ENCODE data around the gene PLBD1. TPM values are rescaled to one million over a fixed set of nuclear protein-coding genes. Genes with fewer than 3 reads are reported as not detected.

The PLBD1 gene
- polyA plus RNA-seq, 1 donor (not counting 4 experiments of a cell fraction or from before 2014, with no cell fraction given): 7.2 TPM

DNA sequence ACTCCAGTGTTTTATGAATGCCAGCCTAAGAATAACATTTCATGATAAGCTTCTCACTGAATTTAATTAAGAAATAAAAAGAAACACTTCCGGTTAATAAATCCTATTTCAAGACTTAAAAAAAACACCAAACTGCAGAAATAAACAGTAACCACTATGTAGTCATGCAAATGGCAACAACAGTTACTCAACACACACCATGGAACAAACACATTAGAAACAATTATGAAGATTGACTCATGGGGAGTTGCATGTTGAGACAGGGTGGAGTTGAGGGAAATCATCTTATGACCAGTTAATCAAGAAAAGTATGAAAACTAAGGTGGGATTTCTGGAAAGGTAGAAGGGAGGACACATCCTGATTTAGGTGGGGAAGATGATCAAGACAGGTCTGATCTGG, 52.7 kb downstream of the PLBD1 start:
- no peak for TF ChIP-seq EZH2 (IDR thresholded peaks at IDR 0.05; ENCODE audit: low read length)
- H3K4me3 ChIP-seq (ENCODE audit: control insufficient read depth in 2 of 3, extremely low read depth in 1 of 3, insufficient read depth in 2 of 3, low read depth in 1 of 3, low read length in 3 of 3): no peak overlapping the region
- H3K79me2 ChIP-seq (ENCODE audit: control insufficient read depth, insufficient read depth, low read length): no peaks in the 10 kb centered on the region
- no peak overlapping the region for H2AFZ ChIP-seq (ENCODE audit: control insufficient read depth, low read length)
- DNase-seq (ENCODE audit: low read depth, low spot score) (peak; percentile 38), FAIRE-seq (peak; percentile 49)
- H3K9me3 ChIP-seq (ENCODE audit: control insufficient read depth, low read depth, low read length): no peaks in the 10 kb centered on the region
- H3K27me3 ChIP-seq (ENCODE audit: control insufficient read depth, extremely low read depth, insufficient read depth, low read length): no peaks in the 10 kb centered on the region
- H3K36me3 ChIP-seq (ENCODE audit: control insufficient read depth in 2 of 2, extremely low read depth in 1 of 2, insufficient read depth in 2 of 2, low read length in 2 of 2): no peaks in the 10 kb centered on the region
- H3K4me1 ChIP-seq (ENCODE audit: control insufficient read depth, extremely low read depth, insufficient read depth, low read length): peaks cover 19% of the 10 kb centered on the region
- H3K9me1 ChIP-seq (ENCODE audit: control insufficient read depth, extremely low read depth, insufficient read depth, low read length): no peaks in the 10 kb centered on the region
- H4K20me1 ChIP-seq (ENCODE audit: control insufficient read depth, extremely low read depth, insufficient read depth, low read length): no peaks in the 10 kb centered on the region
- H3K4me2 ChIP-seq (ENCODE audit: control insufficient read depth, extremely low read depth, insufficient read depth, low read depth, low read length): peak overlapping the region; percentile 50
- dilution Hi-C loops (cut with MboI; ENCODE audit: extremely low pct_ligation_motif_present, low sequenced_read_pairs): no loop called here
- peak overlapping the region; percentile 14 for H3K9ac ChIP-seq (ENCODE audit: control insufficient read depth, extremely low read depth, insufficient read depth, low read length)
- peak overlapping the region; percentile 71 for H3K27ac ChIP-seq (ENCODE audit: control insufficient read depth, insufficient read depth, low read length)

DNA sequence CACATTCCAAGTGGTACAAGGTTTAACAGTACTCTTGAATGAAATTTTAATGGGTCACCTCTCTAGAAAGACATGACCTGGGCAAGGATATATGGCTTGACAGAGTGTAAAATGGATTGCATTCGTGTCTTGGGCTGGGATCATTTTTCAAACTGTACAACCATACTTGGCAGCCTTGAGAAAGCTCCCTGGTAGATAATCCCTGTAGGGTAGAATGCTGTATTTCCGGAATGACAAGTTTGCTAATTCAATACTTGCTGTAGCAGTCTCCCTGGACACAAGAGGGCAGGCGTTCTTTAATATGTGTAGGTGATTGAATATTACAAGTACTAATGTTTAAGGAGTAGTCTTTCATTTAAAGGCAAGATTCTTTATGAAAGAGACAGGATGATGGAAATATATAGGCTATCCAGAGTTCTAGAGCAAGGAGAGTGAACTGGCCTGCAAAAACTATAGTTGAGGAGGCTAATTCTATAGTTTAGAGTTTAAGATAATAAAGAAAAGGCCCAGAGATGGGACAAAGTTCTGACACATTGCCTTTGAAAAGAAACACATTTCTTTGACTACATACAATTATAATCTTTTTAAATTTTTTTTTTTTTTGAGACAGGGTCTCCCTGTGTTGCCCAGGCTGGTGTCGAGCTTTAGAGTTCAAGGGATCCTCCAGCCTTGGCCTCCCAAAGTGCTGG, 53.4 kb downstream of the PLBD1 start:
- no peaks in the 10 kb centered on the region for H4K20me1 ChIP-seq (ENCODE audit: control insufficient read depth, extremely low read depth, insufficient read depth, low read length)
- peak; percentile 9 for DNase-seq (ENCODE audit: low read depth, low spot score)
- no peaks in the 10 kb centered on the region for H3K9me3 ChIP-seq (ENCODE audit: control insufficient read depth, low read depth, low read length)
- peak overlapping the region in 1 of 3 experiments; percentile 9 for H3K4me3 ChIP-seq (ENCODE audit: control insufficient read depth in 2 of 3, extremely low read depth in 1 of 3, insufficient read depth in 2 of 3, low read depth in 1 of 3, low read length in 3 of 3)
- dilution Hi-C loops (cut with MboI; ENCODE audit: extremely low pct_ligation_motif_present, low sequenced_read_pairs): no loop called here
- FAIRE-seq: peak; percentile 96
- H3K9ac ChIP-seq (ENCODE audit: control insufficient read depth, extremely low read depth, insufficient read depth, low read length): peak overlapping the region; percentile 20
- peak overlapping the region; percentile 68 for H3K4me2 ChIP-seq (ENCODE audit: control insufficient read depth, extremely low read depth, insufficient read depth, low read depth, low read length)
- no peaks in the 10 kb centered on the region for H3K79me2 ChIP-seq (ENCODE audit: control insufficient read depth, insufficient read depth, low read length)
- H3K9me1 ChIP-seq (ENCODE audit: control insufficient read depth, extremely low read depth, insufficient read depth, low read length): no peaks in the 10 kb centered on the region
- H2AFZ ChIP-seq (ENCODE audit: control insufficient read depth, low read length): peak overlapping the region; percentile 79
- peak overlapping the region; percentile 71 for H3K27ac ChIP-seq (ENCODE audit: control insufficient read depth, insufficient read depth, low read length)
- no peaks in the 10 kb centered on the region for H3K36me3 ChIP-seq (ENCODE audit: control insufficient read depth in 2 of 2, extremely low read depth in 1 of 2, insufficient read depth in 2 of 2, low read length in 2 of 2)
- peaks cover 19% of the 10 kb centered on the region for H3K4me1 ChIP-seq (ENCODE audit: control insufficient read depth, extremely low read depth, insufficient read depth, low read length)
- TF ChIP-seq, protein P1, sequence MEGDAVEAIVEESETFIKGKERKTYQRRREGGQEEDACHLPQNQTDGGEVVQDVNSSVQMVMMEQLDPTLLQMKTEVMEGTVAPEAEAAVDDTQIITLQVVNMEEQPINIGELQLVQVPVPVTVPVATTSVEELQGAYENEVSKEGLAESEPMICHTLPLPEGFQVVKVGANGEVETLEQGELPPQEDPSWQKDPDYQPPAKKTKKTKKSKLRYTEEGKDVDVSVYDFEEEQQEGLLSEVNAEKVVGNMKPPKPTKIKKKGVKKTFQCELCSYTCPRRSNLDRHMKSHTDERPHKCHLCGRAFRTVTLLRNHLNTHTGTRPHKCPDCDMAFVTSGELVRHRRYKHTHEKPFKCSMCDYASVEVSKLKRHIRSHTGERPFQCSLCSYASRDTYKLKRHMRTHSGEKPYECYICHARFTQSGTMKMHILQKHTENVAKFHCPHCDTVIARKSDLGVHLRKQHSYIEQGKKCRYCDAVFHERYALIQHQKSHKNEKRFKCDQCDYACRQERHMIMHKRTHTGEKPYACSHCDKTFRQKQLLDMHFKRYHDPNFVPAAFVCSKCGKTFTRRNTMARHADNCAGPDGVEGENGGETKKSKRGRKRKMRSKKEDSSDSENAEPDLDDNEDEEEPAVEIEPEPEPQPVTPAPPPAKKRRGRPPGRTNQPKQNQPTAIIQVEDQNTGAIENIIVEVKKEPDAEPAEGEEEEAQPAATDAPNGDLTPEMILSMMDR (optimal IDR thresholded peaks at IDR 0.05 in 1 of 3, IDR thresholded peaks at IDR 0.05 in 1 of 3, conservative IDR thresholded peaks at IDR 0.05 in 1 of 3; ENCODE audit: extremely low read depth in 1 of 3, insufficient read depth in 2 of 3, low read length in 3 of 3): peak; percentile 50 to 75 (median 53)
- TF ChIP-seq EZH2 (IDR thresholded peaks at IDR 0.05; ENCODE audit: low read length): no peak
- H3K27me3 ChIP-seq (ENCODE audit: control insufficient read depth, extremely low read depth, insufficient read depth, low read length): no peaks in the 10 kb centered on the region

Measured in keratinocyte (primary cell).